GM11168 (cell line): Measurements from ENCODE around the gene RCHY1.
"Not testable (repeated sequence)": the region's sequence is repeated elsewhere in the genome, so short reads cannot be mapped to it uniquely, and the experiment has no call there.

Experiments used
- in situ Hi-C: fragments of 300-500 bp; cut with MboI; formaldehyde crosslinking; loops from one replicate; pipeline ENCODE4 v1.12.0; 2022; ENCODE audit warnings: low sequenced_read_pairs; ENCODE audit not compliant: unreplicated experiment

The RCHY1 gene

DNA sequence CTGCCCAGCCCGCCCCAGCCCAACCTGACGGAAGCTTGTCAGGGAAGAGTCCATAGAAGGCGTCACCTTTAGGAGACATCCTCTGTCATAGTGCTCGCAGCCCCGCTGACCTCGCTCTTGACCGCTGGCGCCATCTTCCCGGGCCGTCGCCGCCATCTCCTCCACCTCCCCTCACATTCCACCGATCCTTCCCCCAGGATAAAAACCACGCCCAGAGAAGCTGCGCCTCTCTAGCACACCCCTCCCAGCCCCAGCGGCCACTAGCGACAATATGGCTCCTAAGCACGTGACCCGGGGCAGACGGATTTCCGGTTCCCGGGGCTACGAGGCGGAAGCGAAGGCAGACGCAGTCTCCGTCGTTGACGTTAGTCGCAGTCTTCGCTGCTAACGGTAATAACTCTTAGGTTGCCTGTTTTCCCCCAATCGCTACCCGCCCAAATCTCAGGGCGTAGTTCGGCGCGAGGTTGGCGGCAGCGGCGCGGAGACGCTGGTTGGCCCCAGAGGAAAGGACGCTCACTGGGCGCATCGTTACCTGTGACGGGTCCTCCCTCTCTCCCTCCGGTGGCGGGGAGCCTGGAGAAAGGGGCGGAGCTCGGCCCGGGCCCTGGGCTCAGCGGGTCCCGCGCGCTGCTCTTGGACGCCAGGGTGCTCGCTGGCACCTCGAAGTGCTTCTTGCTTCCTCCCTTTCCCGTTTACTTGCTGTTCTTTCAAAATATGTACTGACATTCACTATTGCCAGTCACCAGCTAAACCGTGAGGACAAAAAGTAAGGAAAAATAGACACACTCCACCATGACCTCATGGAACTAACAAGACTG, at the start of gene RCHY1, which contains the start of gene THAP6:
RCHY1 (minus strand) TSS at position 273 of the 818 bp plus-strand sequence; CDS start at position 156, 117 bp downstream.
THAP6 (plus strand) TSS at position 343 of the 818 bp plus-strand sequence. CDS start 980 bp downstream, outside the sequence.
- in situ Hi-C loops = no loop called here

DNA sequence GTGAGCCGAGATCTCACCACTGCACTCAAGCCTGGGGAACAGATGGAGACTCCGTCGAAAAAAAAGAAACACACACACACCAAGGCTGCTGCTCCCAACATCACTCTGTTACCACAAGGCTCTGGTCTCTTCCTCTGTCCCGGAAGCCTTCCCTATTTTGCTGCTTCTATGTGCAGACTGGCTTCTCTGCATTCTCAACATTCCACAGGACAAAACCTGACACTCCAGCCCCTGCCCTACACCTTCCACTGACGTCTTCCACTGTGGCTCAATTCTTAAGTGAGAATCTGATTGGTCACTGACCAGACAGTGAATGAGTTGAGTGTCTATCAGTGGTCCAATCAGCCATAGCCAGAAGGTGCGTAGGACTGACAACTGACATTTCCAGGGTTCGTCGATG, 47.6 kb upstream of the RCHY1 start:
- in situ Hi-C loops = no loop called here

DNA sequence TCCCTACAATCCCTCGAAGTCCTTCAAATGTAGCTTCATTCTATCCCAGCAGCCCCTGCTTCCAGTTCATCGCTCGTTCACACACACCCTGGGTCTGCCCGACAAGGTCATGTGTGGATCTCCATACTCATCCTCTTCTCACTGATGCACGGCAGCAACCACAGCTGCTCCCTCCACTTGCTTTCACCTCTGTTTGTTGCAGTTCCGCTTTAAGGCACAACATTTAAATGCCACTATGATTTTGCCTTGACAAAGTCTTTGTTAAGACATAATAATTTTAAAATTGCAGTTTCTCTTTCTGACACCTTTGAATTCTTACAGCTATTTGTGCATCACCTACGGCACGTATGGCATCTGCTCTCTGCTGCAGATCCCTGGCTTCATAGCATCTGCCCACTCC, 43.5 kb upstream of the RCHY1 start:
- in situ Hi-C loops = no loop called here

DNA sequence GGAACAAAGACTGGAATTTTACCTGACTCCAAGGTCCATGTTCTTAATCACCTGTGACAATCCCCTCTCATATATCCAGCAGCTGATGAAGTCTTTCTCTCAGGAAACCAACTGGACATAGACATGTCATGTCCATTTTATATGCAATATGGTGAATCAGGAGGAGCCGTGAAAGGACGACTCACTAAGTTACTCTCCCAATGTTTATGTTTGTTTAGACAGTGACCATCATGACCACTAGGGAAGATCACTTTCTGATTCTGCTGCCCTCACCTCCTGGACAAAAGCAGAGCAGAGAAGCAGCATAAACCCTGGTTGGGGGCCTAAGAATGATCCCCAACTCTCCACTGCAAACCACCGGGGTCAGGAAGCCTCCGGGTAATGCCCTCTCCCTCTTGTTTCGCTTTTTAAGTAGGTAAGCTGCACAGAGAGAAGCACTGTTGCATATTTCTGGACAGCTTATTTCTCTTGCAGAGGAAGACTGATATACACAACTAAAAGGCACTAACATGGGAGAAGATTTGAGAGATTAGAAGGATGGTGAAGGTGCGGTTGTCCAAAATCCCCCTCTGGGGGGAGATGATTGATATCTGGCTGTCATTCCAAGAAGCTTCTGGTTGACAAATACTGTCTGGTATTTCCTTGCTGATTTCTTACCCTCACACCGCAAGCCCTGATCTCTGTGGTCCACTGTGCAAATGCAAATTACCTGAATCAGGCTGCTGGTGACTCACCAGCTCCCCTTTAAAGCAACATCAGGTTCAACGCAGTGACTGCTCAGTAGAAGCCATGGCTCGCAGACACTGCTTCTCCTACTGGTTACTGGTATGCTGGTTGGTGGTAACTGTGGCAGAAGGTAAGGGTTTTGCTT, 41.3 kb upstream of the RCHY1 start, which contains the start of gene ODAPH:
ODAPH (plus strand) TSS at position 773 of the 871 bp plus-strand sequence; CDS start at position 790, 17 bp downstream.
- in situ Hi-C loops = no loop called here

DNA sequence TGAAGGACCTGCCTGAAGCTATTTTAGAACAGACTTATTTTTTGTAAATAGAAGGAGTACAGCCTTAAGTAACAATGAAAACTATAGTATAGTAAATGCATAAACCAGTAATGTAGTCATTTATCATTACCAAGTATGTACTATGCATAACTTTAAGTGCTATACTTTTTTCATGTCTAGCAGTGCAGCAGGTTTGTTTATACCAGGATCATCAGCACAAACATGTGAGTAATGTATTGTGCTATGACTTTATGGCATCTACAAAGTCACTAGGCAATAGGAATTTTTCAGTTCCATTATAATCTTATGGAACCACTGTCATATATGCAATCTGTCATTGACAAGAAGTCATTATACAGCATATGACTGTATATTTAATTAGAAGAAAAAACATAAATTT, 38.2 kb upstream of the RCHY1 start:
- in situ Hi-C loops = no loop called here

DNA sequence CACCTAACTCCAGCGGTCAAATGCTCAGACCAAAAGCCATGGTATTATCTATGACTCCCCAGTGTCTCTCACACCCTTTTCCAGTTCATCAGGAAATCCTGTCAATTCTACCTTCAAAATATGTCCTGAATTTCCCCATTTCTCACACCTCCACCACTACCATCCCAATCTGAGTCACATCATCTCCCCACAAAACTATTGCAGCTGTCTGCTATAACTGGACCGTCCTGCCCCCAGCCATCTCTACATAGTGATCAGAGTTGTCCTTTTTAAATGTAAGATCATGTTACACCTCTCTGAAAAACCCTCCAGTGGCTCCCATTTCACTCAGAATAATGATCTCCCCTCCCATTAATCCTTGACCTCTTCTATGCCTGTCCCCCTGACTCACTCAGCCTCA, 34.8 kb upstream of the RCHY1 start:
- in situ Hi-C loops = no loop called here

DNA sequence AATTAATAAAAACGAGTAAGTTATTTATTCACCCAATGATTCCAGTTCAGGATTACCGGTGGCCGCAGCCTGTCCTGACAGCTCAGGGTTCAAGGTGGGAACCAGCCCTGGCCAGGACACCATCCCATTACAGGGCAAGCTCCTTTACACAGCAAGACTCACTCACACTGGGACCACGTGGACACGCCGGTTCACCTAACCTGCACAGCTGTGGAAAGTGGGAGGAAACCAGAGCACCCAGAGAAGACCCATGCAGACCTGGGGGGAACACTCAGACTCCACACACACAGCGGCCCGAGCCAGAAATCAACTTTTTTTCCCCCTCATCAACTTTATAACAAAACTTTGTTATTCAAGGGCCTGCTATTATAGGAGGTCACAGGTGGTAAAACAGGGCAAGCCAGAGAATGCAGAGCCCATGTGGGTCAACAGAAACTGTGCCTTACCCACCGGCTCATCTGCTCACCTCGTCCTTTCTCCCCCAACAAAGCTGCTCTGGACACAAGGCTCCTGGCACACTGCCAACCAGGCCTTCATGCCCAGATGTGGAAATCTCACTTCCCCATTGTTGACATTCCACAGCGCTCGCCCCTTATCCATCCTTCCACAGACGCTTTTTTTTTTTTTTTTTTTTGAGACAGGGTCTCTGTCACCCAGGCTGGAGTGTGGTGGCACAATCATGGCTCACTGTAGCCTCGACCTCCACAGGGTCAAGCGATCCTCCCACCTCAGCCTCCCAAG, 33.6 kb upstream of the RCHY1 start:
- in situ Hi-C loops = no loop called here

DNA sequence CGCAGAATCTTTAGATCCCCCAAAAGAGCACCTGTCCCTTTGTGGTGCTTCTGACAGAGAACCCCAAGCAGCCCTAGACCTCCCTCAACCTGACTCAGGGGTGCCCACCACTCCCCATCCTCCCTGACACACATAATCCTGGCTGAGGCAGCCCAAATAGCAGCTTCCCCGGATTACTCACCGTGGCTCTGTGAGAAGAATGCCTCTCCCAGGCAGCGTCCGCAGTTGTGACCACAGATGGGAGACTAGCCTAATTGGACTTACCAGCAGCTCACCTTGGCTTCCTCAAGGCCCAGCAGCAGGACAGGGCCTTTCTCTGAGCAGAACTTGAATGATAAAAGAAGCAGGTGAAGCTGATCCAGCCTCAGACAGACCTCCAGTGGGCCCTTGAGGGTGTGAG, 31.3 kb upstream of the RCHY1 start:
- in situ Hi-C loops = no loop called here

DNA sequence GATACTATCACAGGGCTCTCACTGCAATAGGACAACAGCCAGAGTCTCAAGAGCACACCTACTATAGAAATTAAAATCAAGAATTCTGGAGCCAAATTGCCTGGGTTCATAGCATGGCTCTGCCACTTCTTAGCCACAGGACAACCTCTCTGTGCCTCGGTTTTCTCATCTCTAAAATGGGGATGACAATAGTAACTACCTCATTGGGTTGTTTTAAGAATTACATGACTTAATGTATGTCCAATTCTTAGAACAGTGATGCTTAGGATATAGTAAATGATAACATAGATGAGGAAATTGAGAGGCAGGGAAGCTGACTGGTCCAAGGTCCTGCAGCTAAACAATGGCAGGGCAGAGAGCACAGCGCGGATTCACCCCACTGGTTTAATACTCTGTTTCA, 30.7 kb upstream of the RCHY1 start:
- in situ Hi-C loops = no loop called here

DNA sequence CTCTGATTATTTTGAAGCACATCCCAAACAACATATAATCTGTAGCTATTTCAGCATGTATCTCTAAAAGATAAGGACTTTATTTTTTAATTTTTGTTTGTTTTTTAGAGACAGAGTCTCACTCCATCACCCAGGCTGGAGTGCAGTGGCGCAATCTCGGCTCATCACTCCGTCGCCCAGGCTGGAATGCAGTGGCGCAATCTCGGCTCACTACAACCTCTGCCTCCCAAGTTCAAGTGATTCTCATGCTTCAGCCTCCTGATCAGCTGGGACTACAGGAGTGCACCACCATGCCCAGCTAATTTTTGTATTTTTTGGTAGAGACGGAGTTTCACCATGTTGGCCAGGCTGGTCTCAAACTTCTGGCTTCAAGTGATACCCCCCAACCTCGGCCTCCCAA, 30.0 kb upstream of the RCHY1 start:
- in situ Hi-C loops = not testable (repeated sequence)

DNA sequence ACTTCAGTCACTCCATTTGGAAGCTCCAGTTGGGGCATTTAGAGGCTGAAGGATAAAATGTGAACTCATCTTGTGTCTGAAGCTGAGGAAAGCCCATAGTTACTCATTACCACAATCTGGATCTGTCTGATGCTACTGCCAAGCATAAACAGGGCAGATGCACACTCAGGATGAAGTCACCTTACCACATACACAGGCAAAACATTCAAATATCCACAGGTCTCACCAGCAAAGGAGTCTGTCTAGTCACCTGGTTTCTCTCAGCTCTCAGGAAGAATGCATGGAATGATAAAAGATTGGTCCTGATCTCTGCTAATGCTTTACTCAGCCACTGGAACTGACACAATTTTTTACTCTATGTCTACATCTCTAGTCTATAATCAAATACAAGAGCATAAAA, 28.6 kb upstream of the RCHY1 start:
- in situ Hi-C loops = no loop called here

DNA sequence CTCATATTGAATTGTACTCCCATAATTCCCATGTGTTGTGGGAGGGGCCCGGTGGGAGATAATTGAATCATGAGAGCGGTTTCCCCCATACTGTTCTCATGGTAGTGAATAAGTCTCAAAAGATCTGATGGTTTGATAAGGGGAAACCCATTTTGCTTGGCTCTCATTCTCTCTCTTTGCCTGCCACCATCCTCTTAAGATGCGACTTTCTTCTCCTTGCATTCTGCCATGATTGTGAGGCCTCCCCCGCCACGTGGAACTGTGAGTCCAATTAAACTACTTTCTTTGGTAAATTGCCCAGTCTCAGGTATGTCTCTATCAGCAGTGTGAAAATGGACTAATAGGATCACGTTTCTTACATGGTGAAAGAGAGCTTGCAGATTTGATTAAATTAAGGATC, 23.1 kb upstream of the RCHY1 start:
- in situ Hi-C loops = not testable (repeated sequence)

DNA sequence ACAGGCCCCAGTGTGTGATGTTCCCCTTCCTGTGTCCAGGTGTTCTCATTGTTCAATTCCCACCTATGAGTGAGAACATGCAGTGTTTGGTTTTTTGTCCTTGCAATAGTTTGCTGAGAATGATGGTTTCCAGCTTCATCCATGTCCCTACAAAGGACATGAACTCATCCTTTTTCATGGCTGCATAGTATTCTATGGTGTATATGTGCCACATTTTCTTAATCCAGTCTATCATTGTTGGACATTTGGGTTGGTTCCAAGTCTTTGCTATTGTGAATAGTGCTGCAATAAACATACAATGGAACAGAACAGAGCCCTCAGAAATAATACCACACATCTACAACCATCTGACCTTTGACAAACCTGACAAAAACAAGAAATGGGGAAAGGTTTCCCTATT, 19.7 kb upstream of the RCHY1 start:
- in situ Hi-C loops = not testable (repeated sequence)

DNA sequence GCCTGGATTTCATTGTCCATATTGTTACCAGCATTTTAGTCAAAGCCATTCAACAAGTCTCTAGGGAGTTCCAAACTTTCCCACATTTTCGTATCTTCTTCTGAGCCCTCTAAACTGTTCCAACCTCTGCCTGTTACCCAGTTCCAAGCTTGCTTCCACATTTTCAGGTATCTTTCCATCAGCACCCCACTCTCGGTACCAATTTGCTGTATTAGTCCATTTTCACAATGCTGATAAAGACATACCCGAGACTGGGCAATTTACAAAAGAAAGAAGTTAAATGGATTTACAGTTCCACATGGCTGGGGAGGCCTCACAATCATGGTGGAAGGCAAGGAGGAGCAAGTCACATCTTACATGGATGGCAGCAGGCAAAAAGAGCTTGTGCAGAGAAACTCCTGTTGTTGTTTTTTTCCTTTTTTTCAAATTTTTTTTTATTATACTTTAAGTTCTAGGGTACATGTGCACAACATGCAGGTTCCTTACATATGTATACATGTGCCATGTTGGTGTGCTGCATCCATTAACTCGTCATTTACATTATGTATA, 19.2 kb upstream of the RCHY1 start:
- in situ Hi-C loops = not testable (repeated sequence)

DNA sequence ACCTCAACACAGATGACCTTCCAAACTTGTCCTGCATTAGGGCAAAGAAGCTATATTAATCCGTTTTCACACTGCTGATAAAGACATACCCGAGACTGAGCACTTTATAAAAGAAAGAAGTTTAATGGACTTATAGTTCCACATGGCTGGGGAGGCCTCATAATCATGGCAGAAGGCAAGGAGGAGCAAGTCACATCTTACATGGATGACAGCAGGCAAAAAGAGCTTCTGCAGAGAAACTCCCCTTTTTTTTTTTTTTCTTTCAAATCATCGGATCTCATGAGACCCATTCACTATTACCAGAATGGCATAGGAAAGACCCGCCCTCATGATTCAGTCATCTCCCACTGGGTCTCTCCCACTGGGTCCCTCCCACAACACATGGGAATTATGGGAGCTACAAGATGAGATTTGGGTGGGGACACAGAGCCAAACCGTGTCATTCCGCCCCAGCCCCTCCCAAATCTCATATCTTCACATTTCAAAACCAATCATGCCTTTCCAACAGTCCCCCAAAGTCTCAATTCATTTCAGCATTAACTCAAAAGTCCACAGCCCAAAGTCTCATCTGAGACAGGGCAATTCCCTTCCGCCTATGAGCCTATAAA, 17.4 kb upstream of the RCHY1 start:
- in situ Hi-C loops = not testable (repeated sequence)

DNA sequence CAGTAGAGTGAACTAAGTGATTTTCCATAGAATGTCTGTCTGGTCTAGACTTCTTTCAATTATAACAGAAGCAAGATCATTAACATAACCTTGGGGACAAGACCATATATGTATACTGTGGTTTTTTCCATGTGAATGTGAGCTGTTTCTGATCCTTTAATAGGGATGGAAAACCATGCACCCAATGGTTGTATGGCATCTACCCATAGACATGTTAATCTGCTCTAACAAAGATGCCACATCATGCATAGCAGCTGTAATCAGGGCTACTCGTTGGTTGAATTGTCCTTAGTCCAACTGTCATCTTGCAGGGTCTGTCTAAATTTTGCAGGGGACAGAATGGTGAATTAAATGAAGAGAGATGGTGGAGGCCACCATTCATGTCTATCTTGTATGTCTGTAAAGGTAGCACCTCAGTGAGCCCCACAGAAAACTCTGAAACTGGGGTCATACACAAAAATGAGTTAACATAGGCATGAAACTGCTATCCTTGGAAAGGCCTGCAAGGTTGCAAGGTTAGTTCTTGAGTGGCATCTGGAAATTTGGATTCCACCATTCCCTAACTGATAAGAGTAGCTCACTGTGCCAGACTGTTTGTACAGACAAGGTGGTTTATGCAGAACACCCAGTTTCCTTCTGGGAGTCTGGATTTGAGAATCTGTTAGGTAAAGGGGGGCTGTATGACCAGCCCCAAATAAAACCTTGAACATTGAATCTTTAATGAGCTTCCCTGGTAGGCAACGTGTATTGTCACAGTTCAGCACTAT, 16.5 kb upstream of the RCHY1 start:
- in situ Hi-C loops = no loop called here

DNA sequence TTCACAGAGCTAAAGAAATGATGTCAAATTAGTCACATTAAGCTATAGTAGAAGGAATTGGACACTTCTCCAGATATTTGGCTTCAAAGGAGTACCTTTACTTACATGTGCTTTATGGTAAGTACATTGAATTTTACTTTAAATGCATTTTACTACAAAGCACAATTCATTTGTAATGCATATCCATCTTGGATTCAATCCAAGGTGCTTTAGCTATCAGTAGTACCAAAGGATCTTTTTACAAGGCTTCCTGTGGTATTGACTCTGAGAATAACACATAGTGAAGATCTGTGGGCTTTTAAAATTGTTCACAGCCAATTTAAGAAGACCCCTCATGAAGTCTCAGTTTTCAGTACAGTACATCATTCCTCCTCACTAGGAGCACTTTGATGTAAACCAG, 13.3 kb upstream of the RCHY1 start:
- in situ Hi-C loops = no loop called here

DNA sequence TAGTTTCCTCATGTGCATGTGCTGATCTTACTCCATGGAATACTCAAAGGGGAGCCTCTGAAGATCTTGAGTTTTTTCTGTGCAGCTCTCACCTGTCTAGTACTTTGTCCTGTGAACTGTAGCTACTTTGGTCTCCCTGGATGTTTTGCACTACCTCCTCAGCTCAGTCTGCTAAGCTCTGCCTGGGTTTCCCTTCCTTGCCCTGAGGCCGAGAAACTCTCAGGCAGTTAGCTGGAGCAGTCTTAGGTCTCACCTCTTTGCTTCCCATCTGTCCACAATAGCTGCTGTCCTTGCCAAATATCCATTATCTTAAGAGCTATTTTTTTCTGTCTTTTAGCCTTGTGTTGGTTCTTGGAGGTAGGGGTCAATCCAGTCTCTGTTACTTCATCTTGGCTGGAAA, 11.7 kb upstream of the RCHY1 start:
- in situ Hi-C loops = no loop called here

DNA sequence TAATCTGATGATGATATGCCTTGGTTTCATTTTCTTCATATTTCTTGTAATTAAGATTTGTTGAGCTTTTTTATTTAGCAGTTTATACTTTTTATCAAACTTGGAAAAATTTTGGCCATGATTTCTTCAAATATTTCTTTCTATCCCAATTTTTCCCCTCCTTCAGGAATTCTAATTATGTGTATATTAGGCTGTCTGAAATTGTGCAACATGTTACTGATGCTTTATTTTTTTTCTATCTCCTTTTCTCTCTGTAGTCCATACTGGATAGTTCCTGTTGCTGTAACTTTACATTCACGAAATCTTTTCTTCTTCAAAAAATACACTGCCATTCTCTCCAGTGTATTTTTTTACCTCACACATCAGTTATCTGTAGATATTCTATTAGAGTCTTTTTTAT, 10.9 kb upstream of the RCHY1 start:
- in situ Hi-C loops = no loop called here
